Measurements from ENCODE around the gene KRTAP5-1. TPM values are rescaled to one million over a fixed set of nuclear protein-coding genes. Genes with fewer than 3 reads are reported as not detected.

Gene KRTAP5-1
- total and polyA plus RNA-seq, 2 experiments from 2014 or later: not detected

GRCh38 chr11:1567721-1568100 lies 17.4 kb downstream of the KRTAP5-1 start:
- Histone ChIP-seq H3K27me3 (peaks cover 68% of the 10 kb centered on the region), H3K36me3 (no peaks in the 10 kb centered on the region), H3K9me3 (ENCODE audit: low read depth) (no peaks in the 10 kb centered on the region), H3K4me3 (no peak overlapping the region), H3K4me1 (ENCODE audit: low read depth) (no peaks in the 10 kb centered on the region), H3K27ac (no peak overlapping the region)
- DNase-seq (ENCODE audit: low read depth in 1 of 2, low spot score in 1 of 2): no peak
- no peak for TF ChIP-seq CTCF (IDR thresholded peaks at IDR 0.05; ENCODE audit: low read depth, low read length)

GRCh38 chr11:1567052-1567720 lies 17.9 kb downstream of the KRTAP5-1 start:
- Histone ChIP-seq H3K27me3 (peaks cover 66% of the 10 kb centered on the region), H3K27ac (no peak overlapping the region), H3K4me1 (ENCODE audit: low read depth) (no peaks in the 10 kb centered on the region)

GRCh38 chr11:1566381-1567051 lies 18.6 kb downstream of the KRTAP5-1 start:
- TF ChIP-seq CTCF (IDR thresholded peaks at IDR 0.05; ENCODE audit: low read depth, low read length): no peak
- Histone ChIP-seq H3K4me1 (ENCODE audit: low read depth) (no peaks in the 10 kb centered on the region), H3K4me3 (no peak overlapping the region), H3K9me3 (ENCODE audit: low read depth) (no peaks in the 10 kb centered on the region), H3K27ac (no peak overlapping the region), H3K27me3 (peaks cover 69% of the 10 kb centered on the region), H3K36me3 (no peaks in the 10 kb centered on the region)
- DNase-seq (ENCODE audit: low read depth in 1 of 2, low spot score in 1 of 2): no peak

More at GRCh38 chr11:1567052-1567720, 17.9 kb downstream of the KRTAP5-1 start:
- no peak for TF ChIP-seq CTCF (IDR thresholded peaks at IDR 0.05; ENCODE audit: low read depth, low read length)
- no peaks in the 10 kb centered on the region for H3K9me3 ChIP-seq (ENCODE audit: low read depth)
- H3K36me3 ChIP-seq: no peaks in the 10 kb centered on the region
- no peak overlapping the region for H3K4me3 ChIP-seq
- no peak for DNase-seq (ENCODE audit: low read depth in 1 of 2, low spot score in 1 of 2)

- Histone ChIP-seq H3K36me3 (no peaks in the 10 kb centered on the region), H3K9me3 (ENCODE audit: low read depth) (no peaks in the 10 kb centered on the region), H3K4me3 (no peak overlapping the region), H3K27ac (no peak overlapping the region), H3K4me1 (ENCODE audit: low read depth) (no peaks in the 10 kb centered on the region), H3K27me3 (peaks cover 67% of the 10 kb centered on the region)
- TF ChIP-seq CTCF (IDR thresholded peaks at IDR 0.05; ENCODE audit: low read depth, low read length): no peak
- DNase-seq (ENCODE audit: low read depth in 1 of 2, low spot score in 1 of 2): no peak
Measured at GRCh38 chr11:1565904-1566247, 19.2 kb downstream of the KRTAP5-1 start.

- Histone ChIP-seq H3K27me3 (peaks cover 67% of the 10 kb centered on the region), H3K4me3 (no peak overlapping the region), H3K9me3 (ENCODE audit: low read depth) (no peaks in the 10 kb centered on the region), H3K27ac (no peak overlapping the region), H3K4me1 (ENCODE audit: low read depth) (no peaks in the 10 kb centered on the region), H3K36me3 (no peaks in the 10 kb centered on the region)
- no peak for TF ChIP-seq CTCF (IDR thresholded peaks at IDR 0.05; ENCODE audit: low read depth, low read length)
- DNase-seq (ENCODE audit: low read depth in 1 of 2, low spot score in 1 of 2): no peak
Measured at GRCh38 chr11:1565173-1565903, 19.7 kb downstream of the KRTAP5-1 start.
